HG02678 (cell line): ENCODE results near the gene PGBD5.

Experiments used
- ATAC-seq: cut with Tn5 transposase; IDR thresholded peaks from one replicate; pipeline ENCODE4 v1.9.1; 2021; ENCODE audit warnings: mild to moderate bottlenecking, moderate library complexity; ENCODE audit not compliant: unreplicated experiment

PGBD5 gene

GRCh38 chr1:230309646-230310177, 116.4 kb downstream of the PGBD5 start:
- ATAC-seq, result no peak

- no peak for ATAC-seq
Observed at GRCh38 chr1:230308821-230309220, 117.3 kb downstream of the PGBD5 start.

GRCh38 chr1:230308039-230308438, 118.1 kb downstream of the PGBD5 start:
- no peak for ATAC-seq

- ATAC-seq, result no peak
Observed at GRCh38 chr1:230307213-230307612, 118.9 kb downstream of the PGBD5 start.

- ATAC-seq, result no peak
Observed at GRCh38 chr1:230306169-230306568, 120.0 kb downstream of the PGBD5 start.

GRCh38 chr1:230303822-230304221, 122.3 kb downstream of the PGBD5 start:
- ATAC-seq, result no peak

GRCh38 chr1:230303069-230303468, 123.1 kb downstream of the PGBD5 start:
- no peak for ATAC-seq

- ATAC-seq, result no peak
Observed at GRCh38 chr1:230301822-230302221, 124.3 kb downstream of the PGBD5 start.

- ATAC-seq, result no peak
Observed at GRCh38 chr1:230301322-230301721, 124.8 kb downstream of the PGBD5 start.

- ATAC-seq, result no peak
Observed at GRCh38 chr1:230300322-230301301, 125.5 kb downstream of the PGBD5 start.

- ATAC-seq, result no peak
Observed at GRCh38 chr1:230299191-230300006, 126.7 kb downstream of the PGBD5 start.

GRCh38 chr1:230295367-230295766, 130.8 kb downstream of the PGBD5 start:
- ATAC-seq, result no peak

GRCh38 chr1:230293390-230293700, 132.8 kb downstream of the PGBD5 start:
- no peak for ATAC-seq

- no peak for ATAC-seq
Observed at GRCh38 chr1:230292689-230293389, 133.3 kb downstream of the PGBD5 start.

GRCh38 chr1:230291731-230292620, 134.2 kb downstream of the PGBD5 start:
- no peak for ATAC-seq

- no peak for ATAC-seq
Observed at GRCh38 chr1:230289350-230289644, 136.8 kb downstream of the PGBD5 start.

- no peak for ATAC-seq
Observed at GRCh38 chr1:230288641-230289349, 137.3 kb downstream of the PGBD5 start.

- ATAC-seq, result no peak
Observed at GRCh38 chr1:230287674-230288315, 138.3 kb downstream of the PGBD5 start.

GRCh38 chr1:230286890-230287269, 139.3 kb downstream of the PGBD5 start:
- no peak for ATAC-seq
